ENCODE data around the gene KCNK1. TPM values are rescaled to one million over a fixed set of nuclear protein-coding genes. Genes with fewer than 3 reads are reported as not detected.

The KCNK1 gene
- total RNA-seq, 3 donors from 2014 or later = 22.2 to 44.8 (median 43.6) TPM

DNA sequence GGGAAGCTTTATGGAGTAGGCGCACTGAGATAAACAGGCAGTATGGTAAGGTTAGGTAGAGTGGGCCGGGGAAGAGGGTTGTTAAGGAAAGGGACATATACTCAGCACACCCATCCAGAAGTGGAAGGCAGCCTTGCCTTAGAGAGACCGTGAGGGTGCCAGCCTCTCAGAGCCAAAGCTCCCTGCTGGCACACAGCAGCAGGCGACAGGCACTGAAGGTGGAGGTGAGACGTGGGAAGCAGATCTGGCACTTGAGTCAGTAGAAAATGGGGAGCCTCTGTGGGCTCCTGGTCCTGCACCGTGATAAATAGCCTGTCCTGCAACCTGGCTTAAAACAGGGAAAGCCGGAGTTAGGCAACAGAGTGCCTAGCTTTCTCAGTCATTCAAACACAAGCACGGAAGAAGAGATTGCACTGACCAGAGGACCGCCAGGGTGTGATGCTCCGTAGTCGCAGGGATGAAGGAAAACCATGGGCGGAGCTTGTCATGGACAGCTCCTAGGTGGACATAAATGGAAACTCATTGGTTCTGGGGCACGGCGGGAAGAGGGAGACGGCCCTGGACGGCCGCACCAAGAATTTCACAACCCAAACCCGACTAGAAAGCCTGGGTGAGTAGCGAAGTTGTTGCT lies 15.5 kb downstream of the KCNK1 start:
- Histone ChIP-seq H3K4me1 (ENCODE audit: low read depth) (peaks cover 15% of the 10 kb centered on the region), H3K4me3 (no peak overlapping the region), H3K36me3 (ENCODE audit: low read depth) (no peaks in the 10 kb centered on the region), H3K9me3 (no peaks in the 10 kb centered on the region)
- no peak for TF ChIP-seq CTCF (IDR thresholded peaks at IDR 0.05)
- ATAC-seq = no peak
- no peak for DNase-seq
- intact Hi-C loops (cut with DNase I, micrococcal nuclease) = no loop called here

DNA sequence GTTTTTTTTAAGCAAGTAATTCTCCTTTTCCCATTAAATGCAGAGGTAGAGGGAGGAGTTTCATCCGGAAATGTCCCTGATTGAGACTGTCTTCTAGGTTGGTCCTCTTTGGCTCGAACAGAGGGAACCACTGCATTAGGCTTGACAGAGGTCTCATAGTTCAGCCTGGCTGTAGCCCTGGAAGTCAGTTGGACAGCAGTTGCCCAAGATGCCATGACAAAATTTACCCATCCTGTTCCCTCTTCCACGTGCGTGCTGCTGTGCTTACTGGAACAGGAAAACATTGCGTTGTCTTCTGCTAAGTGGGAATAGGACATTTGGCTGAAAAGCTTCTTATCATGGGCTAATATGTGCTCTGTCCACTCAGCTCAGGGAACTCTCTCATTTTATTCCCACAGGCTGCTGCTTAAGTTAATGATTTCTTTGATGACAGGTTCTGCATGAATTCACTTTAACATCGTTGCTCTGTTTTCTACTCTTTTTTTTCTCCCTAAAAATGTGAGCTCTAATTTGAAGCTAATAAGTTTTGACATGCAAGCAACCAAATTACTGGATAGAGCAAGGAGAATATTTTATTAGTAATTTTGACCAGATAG lies 18.0 kb downstream of the KCNK1 start:
- ATAC-seq = no peak
- intact Hi-C loops (cut with DNase I, micrococcal nuclease) = no loop called here
- H3K9me3 ChIP-seq = no peaks in the 10 kb centered on the region
- no peak for TF ChIP-seq CTCF (IDR thresholded peaks at IDR 0.05)
- H3K4me3 ChIP-seq = no peak overlapping the region
- H3K4me1 ChIP-seq (ENCODE audit: low read depth) = no peaks in the 10 kb centered on the region
- DNase-seq = no peak
- H3K36me3 ChIP-seq (ENCODE audit: low read depth) = no peaks in the 10 kb centered on the region

DNA sequence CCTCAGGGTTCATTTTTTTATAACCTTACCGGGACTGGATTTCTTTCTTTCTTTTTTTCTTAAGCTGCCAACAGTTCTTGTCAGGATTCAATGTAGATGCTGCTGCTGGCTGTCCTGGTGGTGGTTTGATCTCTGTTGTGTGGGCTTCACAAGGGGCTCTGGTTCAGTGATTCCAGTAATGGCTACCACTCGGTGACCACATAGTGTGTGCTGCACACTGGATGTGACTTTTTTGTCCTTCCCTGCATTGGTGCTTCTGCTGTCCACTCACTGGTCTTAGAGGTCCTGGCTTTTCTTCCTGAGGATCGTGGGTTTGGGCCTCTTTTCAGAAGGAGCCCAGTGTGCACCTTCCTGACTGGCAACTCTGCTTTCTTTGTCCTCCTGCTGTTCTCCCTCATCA lies 18.5 kb downstream of the KCNK1 start:
- DNase-seq (no peak), ATAC-seq (no peak)
- Histone ChIP-seq H3K4me1 (ENCODE audit: low read depth) (no peaks in the 10 kb centered on the region), H3K36me3 (ENCODE audit: low read depth) (no peaks in the 10 kb centered on the region), H3K9me3 (no peaks in the 10 kb centered on the region), H3K4me3 (no peak overlapping the region)
- no peak for TF ChIP-seq CTCF (IDR thresholded peaks at IDR 0.05)
- intact Hi-C loops (cut with DNase I, micrococcal nuclease) = no loop called here

DNA sequence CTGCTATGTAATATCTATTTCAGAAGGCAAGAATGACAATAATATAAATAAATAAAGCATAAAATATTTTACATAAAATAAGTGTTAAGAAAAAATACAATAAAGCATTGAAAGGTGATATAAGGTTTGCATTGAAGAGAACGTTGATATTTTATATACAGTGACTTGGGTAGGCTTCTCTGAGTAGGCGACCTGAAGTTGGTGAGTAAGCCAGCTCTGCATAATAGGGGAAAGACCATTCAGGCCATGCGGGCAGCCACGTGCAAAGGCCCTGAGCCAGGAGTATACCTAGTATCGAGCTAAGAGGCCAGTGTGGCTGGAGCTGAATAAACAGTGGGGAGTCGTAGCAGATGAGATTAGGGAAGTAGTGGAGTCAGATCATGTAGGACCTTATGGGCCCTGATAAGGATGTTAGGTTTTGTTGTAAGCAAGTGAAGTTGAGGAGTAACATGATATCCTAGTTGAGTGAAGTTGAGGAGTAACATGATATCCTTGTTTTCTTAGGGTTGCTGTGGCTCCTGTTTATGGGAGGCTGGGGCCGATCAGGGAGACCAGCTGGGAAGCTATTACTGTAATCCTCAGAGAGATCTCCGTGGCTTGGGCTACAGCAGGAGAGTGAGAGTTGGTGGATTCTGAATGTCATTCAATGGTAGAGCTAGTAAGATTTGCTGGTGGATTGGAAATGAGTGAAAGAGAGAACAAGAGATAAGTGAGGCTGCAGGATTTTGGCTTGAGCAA lies 22.0 kb downstream of the KCNK1 start:
- no peak for TF ChIP-seq CTCF (IDR thresholded peaks at IDR 0.05)
- no peaks in the 10 kb centered on the region for H3K36me3 ChIP-seq (ENCODE audit: low read depth)
- H3K4me3 ChIP-seq = no peak overlapping the region
- H3K4me1 ChIP-seq (ENCODE audit: low read depth) = no peaks in the 10 kb centered on the region
- intact Hi-C loops (cut with DNase I, micrococcal nuclease) = no loop called here
- no peaks in the 10 kb centered on the region for H3K9me3 ChIP-seq
- ATAC-seq = no peak
- no peak for DNase-seq

DNA sequence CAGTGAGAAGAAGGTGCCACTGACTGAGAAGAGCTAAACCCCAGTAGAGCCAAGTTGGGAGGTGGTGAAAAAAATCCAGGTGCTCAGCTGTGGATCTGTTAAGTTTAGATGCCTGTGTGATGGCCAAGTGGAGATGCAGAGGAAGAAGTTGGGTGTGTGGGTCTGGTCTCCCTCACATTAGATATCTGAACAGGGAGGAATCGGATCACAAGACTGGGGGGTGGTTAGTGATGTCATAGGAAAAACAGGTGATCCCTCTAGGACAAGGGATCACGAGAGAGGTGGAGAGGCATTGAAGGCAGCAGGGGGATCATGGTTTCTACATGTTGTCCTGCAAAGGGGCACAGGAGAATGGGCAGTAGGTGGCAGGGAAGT lies 22.6 kb downstream of the KCNK1 start:
- no peaks in the 10 kb centered on the region for H3K36me3 ChIP-seq (ENCODE audit: low read depth)
- TF ChIP-seq CTCF (IDR thresholded peaks at IDR 0.05) = no peak
- no peaks in the 10 kb centered on the region for H3K4me1 ChIP-seq (ENCODE audit: low read depth)
- intact Hi-C loops (cut with DNase I, micrococcal nuclease) = no loop called here
- no peak overlapping the region for H3K4me3 ChIP-seq
- DNase-seq = no peak
- ATAC-seq = no peak
- H3K9me3 ChIP-seq = no peaks in the 10 kb centered on the region
